K562 (cell line): ENCODE measurements around the gene ITGB2. TPM values are rescaled to one million over a fixed set of nuclear protein-coding genes. Genes with fewer than 3 reads are reported as not detected.
A peak's percentile ranks its signal among the peaks of the same experiment; 100 is the strongest.

Experiments used
- DIDO1 ChIP-seq: fragments of 450-650 bp; IDR thresholded peaks from 2 replicates; pipeline ENCODE4 v1.6.1; 2016; ENCODE audit warnings: low read depth, missing biosample characterization, missing genetic modification characterization
- KAT7 ChIP-seq: sonication (generic); formaldehyde crosslinking; IDR thresholded peaks from 2 replicates; pipeline ENCODE4 v1.8.0; 2022; ENCODE audit warnings: missing genetic modification reagents, mild to moderate bottlenecking, borderline replicate concordance
- POLR2A ChIP-seq: fragments of 450-650 bp; conservative IDR thresholded peaks from 2 replicates; pipeline ENCODE4 v1.6.1; 2016
- ZNF780A ChIP-seq: fragments of 250-450 bp; sonication (Bioruptor Pico); IDR thresholded peaks from 2 replicates; pipeline ENCODE4 v1.5.0; 2021; ENCODE audit warnings: mild to moderate bottlenecking
- polyA plus RNA-seq, 8 experiments: library from polyadenylated mRNA; depleted of rRNA in 4 of 8; stranded (reverse) in 5 of 8; unstranded in 3 of 8; fragments of >200 nt; fragmentation: Nextera tagmentation in 2 of 8; fragmentation: Illumina TruSeq in 1 of 8; extraction: Ambion mirVana in 2 of 8; extraction: Trizol in 1 of 8; gene quantifications; 2 replicates each; pipeline versions ENCODE4 v1.2.1 to v1.2.3, GENCODE V29; 2011 to 2014; ENCODE audit warnings: inconsistent platforms in 1 of 8, missing spikeins in 1 of 8
- total RNA-seq, 7 experiments: library from RNA; depleted of rRNA in 6 of 7; stranded (reverse); fragments of >200 nt in 6 of 7; fragmentation: Illumina TruSeq in 2 of 7; extraction: Trizol in 2 of 7; gene quantifications; 2 replicates each; pipeline versions ENCODE4 v1.2.1 to v1.2.3, GENCODE V29; 2011 to 2021; ENCODE audit warnings: low replicate concordance in 1 of 7
- TF ChIP-seq, protein P1 (sequence below): fragments of 450-650 bp; IDR thresholded peaks from 2 replicates; pipeline ENCODE4 v1.6.1; 2016; ENCODE audit warnings: mild to moderate bottlenecking, moderate library complexity
- TF ChIP-seq, protein P2 (sequence below): sonication (generic); formaldehyde crosslinking; IDR thresholded peaks from 2 replicates; pipeline ENCODE4 v1.8.0; 2022; ENCODE audit warnings: mild to moderate bottlenecking, missing genetic modification reagents
- TF ChIP-seq, protein P3 (sequence below): fragments of 450-650 bp; IDR thresholded peaks from 2 replicates; pipeline ENCODE4 v1.6.1; 2016; ENCODE audit warnings: borderline replicate concordance

The ITGB2 gene
- total and polyA plus RNA-seq, 9 of the 15 experiments (the other 6 are each of a cell fraction or from before 2014, with no cell fraction given), result 0.07 to 1.3 (median 0.51) TPM; not detected in 2

DNA sequence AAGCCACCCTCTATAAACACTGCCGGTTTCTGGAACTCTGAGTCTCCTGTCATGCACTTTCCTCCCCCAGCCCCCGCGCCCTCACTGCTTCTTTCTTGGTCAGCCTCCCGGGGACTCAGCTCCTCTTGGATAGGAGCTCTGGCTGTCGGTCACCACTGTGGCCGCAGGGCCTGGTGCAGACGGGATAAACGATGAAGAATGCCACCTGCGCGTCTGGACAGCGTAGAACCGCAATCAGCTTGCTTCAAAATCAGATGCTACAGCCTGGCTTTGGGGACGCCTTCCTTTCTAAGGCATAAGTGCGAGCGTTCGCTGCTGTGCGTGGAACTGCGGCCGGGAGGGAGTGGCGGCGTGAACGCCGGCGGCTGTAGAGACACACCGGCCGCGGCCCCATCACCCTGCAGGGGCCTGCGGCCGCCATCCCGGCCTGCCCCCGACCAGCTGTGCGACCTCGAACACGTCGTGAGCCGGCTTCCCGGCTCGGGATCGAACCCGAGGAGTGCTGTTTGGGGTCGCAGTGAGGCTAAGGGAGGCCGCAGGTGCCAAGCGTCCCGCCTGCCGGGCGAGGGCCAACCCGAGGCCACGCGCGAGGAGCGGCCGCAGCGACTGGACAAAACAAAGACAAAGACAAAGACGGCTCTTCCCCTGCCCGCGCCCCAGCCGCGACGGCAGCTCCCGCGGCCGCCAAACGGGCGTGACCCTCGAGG lies 47.9 kb downstream of the ITGB2 start (continued):
- TF ChIP-seq, protein P1, sequence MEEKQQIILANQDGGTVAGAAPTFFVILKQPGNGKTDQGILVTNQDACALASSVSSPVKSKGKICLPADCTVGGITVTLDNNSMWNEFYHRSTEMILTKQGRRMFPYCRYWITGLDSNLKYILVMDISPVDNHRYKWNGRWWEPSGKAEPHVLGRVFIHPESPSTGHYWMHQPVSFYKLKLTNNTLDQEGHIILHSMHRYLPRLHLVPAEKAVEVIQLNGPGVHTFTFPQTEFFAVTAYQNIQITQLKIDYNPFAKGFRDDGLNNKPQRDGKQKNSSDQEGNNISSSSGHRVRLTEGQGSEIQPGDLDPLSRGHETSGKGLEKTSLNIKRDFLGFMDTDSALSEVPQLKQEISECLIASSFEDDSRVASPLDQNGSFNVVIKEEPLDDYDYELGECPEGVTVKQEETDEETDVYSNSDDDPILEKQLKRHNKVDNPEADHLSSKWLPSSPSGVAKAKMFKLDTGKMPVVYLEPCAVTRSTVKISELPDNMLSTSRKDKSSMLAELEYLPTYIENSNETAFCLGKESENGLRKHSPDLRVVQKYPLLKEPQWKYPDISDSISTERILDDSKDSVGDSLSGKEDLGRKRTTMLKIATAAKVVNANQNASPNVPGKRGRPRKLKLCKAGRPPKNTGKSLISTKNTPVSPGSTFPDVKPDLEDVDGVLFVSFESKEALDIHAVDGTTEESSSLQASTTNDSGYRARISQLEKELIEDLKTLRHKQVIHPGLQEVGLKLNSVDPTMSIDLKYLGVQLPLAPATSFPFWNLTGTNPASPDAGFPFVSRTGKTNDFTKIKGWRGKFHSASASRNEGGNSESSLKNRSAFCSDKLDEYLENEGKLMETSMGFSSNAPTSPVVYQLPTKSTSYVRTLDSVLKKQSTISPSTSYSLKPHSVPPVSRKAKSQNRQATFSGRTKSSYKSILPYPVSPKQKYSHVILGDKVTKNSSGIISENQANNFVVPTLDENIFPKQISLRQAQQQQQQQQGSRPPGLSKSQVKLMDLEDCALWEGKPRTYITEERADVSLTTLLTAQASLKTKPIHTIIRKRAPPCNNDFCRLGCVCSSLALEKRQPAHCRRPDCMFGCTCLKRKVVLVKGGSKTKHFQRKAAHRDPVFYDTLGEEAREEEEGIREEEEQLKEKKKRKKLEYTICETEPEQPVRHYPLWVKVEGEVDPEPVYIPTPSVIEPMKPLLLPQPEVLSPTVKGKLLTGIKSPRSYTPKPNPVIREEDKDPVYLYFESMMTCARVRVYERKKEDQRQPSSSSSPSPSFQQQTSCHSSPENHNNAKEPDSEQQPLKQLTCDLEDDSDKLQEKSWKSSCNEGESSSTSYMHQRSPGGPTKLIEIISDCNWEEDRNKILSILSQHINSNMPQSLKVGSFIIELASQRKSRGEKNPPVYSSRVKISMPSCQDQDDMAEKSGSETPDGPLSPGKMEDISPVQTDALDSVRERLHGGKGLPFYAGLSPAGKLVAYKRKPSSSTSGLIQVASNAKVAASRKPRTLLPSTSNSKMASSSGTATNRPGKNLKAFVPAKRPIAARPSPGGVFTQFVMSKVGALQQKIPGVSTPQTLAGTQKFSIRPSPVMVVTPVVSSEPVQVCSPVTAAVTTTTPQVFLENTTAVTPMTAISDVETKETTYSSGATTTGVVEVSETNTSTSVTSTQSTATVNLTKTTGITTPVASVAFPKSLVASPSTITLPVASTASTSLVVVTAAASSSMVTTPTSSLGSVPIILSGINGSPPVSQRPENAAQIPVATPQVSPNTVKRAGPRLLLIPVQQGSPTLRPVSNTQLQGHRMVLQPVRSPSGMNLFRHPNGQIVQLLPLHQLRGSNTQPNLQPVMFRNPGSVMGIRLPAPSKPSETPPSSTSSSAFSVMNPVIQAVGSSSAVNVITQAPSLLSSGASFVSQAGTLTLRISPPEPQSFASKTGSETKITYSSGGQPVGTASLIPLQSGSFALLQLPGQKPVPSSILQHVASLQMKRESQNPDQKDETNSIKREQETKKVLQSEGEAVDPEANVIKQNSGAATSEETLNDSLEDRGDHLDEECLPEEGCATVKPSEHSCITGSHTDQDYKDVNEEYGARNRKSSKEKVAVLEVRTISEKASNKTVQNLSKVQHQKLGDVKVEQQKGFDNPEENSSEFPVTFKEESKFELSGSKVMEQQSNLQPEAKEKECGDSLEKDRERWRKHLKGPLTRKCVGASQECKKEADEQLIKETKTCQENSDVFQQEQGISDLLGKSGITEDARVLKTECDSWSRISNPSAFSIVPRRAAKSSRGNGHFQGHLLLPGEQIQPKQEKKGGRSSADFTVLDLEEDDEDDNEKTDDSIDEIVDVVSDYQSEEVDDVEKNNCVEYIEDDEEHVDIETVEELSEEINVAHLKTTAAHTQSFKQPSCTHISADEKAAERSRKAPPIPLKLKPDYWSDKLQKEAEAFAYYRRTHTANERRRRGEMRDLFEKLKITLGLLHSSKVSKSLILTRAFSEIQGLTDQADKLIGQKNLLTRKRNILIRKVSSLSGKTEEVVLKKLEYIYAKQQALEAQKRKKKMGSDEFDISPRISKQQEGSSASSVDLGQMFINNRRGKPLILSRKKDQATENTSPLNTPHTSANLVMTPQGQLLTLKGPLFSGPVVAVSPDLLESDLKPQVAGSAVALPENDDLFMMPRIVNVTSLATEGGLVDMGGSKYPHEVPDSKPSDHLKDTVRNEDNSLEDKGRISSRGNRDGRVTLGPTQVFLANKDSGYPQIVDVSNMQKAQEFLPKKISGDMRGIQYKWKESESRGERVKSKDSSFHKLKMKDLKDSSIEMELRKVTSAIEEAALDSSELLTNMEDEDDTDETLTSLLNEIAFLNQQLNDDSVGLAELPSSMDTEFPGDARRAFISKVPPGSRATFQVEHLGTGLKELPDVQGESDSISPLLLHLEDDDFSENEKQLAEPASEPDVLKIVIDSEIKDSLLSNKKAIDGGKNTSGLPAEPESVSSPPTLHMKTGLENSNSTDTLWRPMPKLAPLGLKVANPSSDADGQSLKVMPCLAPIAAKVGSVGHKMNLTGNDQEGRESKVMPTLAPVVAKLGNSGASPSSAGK, result 0 out of 2 replicates have a peak, but pooled peaks have one; percentile 24
- TF ChIP-seq, protein P2, sequence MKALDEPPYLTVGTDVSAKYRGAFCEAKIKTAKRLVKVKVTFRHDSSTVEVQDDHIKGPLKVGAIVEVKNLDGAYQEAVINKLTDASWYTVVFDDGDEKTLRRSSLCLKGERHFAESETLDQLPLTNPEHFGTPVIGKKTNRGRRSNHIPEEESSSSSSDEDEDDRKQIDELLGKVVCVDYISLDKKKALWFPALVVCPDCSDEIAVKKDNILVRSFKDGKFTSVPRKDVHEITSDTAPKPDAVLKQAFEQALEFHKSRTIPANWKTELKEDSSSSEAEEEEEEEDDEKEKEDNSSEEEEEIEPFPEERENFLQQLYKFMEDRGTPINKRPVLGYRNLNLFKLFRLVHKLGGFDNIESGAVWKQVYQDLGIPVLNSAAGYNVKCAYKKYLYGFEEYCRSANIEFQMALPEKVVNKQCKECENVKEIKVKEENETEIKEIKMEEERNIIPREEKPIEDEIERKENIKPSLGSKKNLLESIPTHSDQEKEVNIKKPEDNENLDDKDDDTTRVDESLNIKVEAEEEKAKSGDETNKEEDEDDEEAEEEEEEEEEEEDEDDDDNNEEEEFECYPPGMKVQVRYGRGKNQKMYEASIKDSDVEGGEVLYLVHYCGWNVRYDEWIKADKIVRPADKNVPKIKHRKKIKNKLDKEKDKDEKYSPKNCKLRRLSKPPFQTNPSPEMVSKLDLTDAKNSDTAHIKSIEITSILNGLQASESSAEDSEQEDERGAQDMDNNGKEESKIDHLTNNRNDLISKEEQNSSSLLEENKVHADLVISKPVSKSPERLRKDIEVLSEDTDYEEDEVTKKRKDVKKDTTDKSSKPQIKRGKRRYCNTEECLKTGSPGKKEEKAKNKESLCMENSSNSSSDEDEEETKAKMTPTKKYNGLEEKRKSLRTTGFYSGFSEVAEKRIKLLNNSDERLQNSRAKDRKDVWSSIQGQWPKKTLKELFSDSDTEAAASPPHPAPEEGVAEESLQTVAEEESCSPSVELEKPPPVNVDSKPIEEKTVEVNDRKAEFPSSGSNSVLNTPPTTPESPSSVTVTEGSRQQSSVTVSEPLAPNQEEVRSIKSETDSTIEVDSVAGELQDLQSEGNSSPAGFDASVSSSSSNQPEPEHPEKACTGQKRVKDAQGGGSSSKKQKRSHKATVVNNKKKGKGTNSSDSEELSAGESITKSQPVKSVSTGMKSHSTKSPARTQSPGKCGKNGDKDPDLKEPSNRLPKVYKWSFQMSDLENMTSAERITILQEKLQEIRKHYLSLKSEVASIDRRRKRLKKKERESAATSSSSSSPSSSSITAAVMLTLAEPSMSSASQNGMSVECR, result no peak; the same call in none of the 2 replicates
- TF ChIP-seq POLR2A (no peak), DIDO1 (tag) (no peak), ZNF780A (CRISPR knock-in tag) (no peak), KAT7 (CRISPR knock-in tag) (peak; percentile 63; the same call in 1 of the 2 replicates)
- TF ChIP-seq, protein P3, sequence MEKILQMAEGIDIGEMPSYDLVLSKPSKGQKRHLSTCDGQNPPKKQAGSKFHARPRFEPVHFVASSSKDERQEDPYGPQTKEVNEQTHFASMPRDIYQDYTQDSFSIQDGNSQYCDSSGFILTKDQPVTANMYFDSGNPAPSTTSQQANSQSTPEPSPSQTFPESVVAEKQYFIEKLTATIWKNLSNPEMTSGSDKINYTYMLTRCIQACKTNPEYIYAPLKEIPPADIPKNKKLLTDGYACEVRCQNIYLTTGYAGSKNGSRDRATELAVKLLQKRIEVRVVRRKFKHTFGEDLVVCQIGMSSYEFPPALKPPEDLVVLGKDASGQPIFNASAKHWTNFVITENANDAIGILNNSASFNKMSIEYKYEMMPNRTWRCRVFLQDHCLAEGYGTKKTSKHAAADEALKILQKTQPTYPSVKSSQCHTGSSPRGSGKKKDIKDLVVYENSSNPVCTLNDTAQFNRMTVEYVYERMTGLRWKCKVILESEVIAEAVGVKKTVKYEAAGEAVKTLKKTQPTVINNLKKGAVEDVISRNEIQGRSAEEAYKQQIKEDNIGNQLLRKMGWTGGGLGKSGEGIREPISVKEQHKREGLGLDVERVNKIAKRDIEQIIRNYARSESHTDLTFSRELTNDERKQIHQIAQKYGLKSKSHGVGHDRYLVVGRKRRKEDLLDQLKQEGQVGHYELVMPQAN, result 0 out of 2 replicates have a peak, but pooled peaks have one; percentile 14
